Fibroblast of lung (primary cell): ENCODE measurements around the gene TPD52L1.

ENCODE experiments used
- CTCF ChIP-seq, 2 donors: IDR thresholded peaks in 1 of 2; conservative IDR thresholded peaks in 1 of 2; 1 replicate in 1 of 2; 2 replicates in 1 of 2; pipeline ENCODE4 v1.5.1; 2011 to 2012; ENCODE audit warnings: low read length in 2 of 2, control low read depth in 1 of 2, inconsistent platforms in 1 of 2, low read depth in 1 of 2, mild to moderate bottlenecking in 1 of 2
- EZH2 ChIP-seq: IDR thresholded peaks from 2 replicates; pipeline ENCODE4 v1.5.1; 2012; ENCODE audit warnings: low read length, control low read depth, mild to moderate bottlenecking; ENCODE audit errors: missing control alignments

- no peak for TF ChIP-seq EZH2
- no peak for TF ChIP-seq CTCF (conservative IDR thresholded peaks at IDR 0.05 in 1 of 2, IDR thresholded peaks at IDR 0.05 in 1 of 2; ENCODE audit: low read depth in 1 of 2, low read length in 2 of 2)
Observed at GRCh38 chr6:125216015-125216414, 62.4 kb downstream of the TPD52L1 start.
